ENCODE measurements around the gene GIT1.

The GIT1 gene

GRCh38 chr17:29615492-29616299 lies 26.2 kb upstream of the GIT1 start:
- peak; percentile 76 for DNase-seq (ENCODE audit: low read depth)

DNA sequence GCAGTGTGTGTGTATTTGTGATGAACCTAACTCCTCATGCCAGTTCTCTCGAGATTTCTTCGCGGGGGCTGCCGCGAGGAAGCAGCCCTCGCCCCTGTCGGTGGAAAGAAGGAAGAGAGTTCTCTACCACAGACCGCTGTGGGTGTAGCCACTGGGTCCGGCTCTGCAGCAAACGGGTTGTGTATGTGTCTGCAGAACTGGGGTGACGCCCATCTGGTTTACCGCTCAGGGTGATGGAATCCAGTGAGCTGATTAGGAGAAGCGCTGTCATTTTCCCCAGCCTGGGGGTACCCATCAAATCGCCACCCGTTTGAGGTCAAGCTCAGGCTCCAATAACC lies 25.6 kb upstream of the GIT1 start:
- DNase-seq (ENCODE audit: low read depth), result peak; percentile 65

- no peak for DNase-seq (ENCODE audit: low read depth)
Measured at GRCh38 chr17:29614349-29615047, 25.1 kb upstream of the GIT1 start.

GRCh38 chr17:29613856-29614255 lies 24.4 kb upstream of the GIT1 start:
- no peak for DNase-seq (ENCODE audit: low read depth)

- peak; percentile 83 for DNase-seq (ENCODE audit: low read depth)
Measured at GRCh38 chr17:29613352-29613837, 23.9 kb upstream of the GIT1 start.

DNA sequence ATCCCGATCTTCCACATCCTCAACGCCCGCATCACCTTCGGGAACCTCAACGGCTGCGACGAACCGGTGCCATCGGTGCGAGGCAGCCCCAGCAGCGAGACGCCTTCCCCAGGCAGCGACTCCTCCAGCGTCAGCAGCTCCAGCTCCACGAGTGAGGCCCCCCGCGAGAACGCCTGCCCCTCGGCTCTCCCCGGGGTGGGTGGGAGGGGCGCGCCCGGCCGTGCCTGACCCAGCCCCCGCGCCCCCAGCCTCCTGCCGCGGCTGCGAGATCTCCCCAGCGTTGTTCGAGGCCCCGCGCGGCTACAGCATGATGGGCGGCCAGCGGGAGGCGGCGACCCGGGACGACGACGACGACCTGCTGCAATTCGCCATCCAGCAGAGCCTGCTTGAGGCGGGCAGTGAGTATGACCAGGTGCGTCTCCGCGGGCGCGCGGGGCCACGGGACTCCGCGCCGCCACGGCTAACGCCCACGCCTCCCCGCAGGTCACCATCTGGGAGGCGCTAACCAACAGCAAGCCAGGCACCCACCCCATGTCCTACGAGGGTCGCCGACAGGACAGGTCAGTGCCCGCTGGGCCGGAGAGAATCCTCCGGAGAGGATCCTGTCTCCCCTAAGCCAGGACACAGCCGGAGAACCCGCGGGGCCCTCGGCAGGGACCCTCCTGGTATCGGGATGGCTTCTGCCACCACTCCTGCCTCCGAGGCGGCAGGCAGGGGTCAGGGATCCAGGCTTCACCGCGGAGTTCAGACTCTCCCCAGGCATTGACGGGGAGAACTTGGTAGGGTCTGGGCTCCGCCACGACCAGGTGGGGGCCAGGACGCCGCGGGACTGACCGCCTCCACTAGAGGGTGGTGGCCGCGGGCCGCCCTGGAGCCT lies 23.2 kb upstream of the GIT1 start:
- DNase-seq (ENCODE audit: low read depth), result no peak

GRCh38 chr17:29612094-29612403 lies 22.6 kb upstream of the GIT1 start:
- DNase-seq (ENCODE audit: low read depth), result no peak

- DNase-seq (ENCODE audit: low read depth), result no peak
Measured at GRCh38 chr17:29611351-29612093, 22.1 kb upstream of the GIT1 start.

DNA sequence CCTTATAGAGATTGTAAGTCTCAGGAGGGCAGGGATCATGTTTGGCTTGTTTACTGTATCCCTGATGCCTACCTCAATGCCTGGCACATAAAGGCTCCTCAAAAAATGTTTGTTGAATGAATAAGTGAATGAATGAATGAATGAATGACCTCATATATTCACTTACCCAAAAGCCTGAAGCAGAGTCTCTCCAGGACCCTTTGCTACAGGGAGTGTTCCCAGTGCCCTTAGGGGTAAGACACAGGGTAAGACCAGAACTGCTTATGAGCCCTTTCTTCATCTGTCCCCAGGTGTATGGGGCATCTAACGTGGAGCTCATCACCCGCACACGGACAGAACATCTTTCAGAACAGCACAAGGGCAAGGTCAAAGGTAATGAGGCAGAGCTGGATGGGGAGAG lies 20.9 kb upstream of the GIT1 start:
- no peak for DNase-seq (ENCODE audit: low read depth)

GRCh38 chr17:29608986-29609385 lies 19.5 kb upstream of the GIT1 start:
- no peak for DNase-seq (ENCODE audit: low read depth)

DNA sequence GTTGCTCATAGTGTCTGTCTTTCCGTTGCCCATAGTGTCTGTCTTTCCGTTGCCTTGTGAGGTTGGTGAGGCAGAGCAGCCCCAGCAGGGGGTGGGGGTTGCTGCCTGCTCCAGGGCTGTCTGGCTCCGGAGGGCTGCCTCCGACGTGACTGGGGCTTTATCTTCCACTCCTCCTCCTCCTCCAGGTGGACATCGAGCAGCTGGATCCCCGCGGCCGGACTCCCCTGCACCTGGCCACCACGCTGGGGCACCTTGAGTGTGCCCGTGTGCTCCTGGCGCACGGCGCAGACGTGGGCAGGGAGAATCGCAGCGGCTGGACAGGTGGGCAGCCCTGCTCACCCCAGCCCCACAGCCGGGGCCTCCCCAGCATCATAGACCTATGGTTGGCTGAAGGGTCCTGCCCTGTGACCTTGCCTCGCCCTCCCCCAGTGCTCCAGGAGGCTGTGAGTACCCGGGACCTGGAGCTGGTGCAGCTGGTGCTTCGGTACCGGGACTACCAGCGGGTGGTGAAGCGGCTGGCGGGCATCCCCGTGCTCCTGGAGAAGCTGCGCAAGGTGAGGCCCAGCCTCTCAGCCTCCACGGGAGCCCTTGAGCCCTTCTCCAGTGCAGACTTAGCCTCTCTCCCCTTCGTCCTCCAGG lies 18.2 kb upstream of the GIT1 start:
- no peak for DNase-seq (ENCODE audit: low read depth)

- no peak for DNase-seq (ENCODE audit: low read depth)
Measured at GRCh38 chr17:29603109-29603674, 13.7 kb upstream of the GIT1 start.

- DNase-seq (ENCODE audit: low read depth), result no peak
Measured at GRCh38 chr17:29597361-29598172, 8.1 kb upstream of the GIT1 start.

DNA sequence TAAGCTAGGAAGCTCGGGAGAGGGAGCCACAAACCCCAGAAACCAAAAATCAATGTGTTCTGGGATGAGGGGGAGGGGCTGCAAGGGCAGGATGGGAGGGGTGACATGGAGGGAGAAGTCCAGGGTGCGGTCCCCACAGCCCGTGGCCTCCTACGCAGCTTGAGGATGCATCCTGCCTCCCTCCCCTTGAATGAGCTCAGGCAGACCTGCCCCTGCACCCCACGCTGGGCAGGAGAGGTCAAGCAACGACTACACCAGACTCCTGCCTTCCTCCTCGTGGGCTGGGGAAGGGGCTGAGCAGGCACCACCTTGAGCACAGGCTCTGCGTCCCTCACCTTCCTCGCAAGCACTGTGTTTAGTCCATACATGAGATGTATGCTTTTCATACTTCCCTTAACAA lies 7.4 kb upstream of the GIT1 start:
- DNase-seq (ENCODE audit: low read depth), result no peak

DNA sequence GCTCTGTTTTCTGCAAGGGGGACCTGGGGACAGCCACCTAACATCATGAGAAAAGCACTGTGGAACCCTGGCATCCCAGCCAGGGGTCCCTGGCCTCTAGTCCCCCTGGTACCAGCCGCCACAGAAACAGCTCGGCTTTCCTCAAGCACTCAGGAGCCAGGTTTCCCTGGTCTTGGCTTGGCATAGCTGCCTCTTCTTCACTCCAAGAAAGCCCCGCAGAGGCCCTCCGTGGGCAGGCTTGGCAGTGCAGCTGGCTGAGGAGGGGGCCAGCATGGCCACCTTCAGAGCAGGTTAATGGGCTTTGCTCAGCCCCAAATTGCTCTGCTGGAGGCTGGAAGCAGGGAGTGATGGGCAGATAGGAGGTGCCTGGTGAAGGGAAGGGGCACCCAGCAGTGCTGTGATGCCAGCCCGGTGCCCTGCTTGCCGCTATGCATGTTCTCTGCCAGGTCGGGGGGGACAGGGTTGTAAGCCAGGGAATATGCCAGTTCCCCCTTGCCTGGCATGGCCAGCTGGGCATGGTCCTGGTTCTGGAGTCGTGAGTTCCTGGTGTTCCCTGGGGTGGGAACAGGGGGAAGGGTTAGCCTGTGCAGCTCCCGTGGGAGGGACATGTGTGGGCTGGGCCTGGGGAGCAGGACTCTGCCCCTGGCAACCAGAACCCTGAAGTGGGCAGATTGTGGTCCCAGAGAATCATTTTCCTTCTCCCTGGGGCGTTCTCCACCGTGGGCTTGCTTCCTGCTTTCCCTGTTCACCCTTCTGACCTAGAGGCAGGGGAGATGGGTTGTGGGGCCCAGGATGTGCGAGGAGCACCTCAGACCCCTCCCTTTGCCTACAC lies 6.7 kb upstream of the GIT1 start:
- no peak for DNase-seq (ENCODE audit: low read depth)

GRCh38 chr17:29595107-29595942 lies 5.9 kb upstream of the GIT1 start:
- DNase-seq (ENCODE audit: low read depth), result no peak

- DNase-seq (ENCODE audit: low read depth), result no peak
Measured at GRCh38 chr17:29594519-29595090, 5.2 kb upstream of the GIT1 start.
